PC-9 (cell line): ENCODE measurements around the gene ACTR8. TPM values are rescaled to one million over a fixed set of nuclear protein-coding genes. Genes with fewer than 3 reads are reported as not detected.

Experiments
- BruUV-seq: library from RNA; stranded (reverse); fragments of 400-500 nt; replicated peaks from 2 replicates; lab custom pipeline; 2021; lab: Mats Ljungman, UMichigan
- CTCF ChIA-PET: fragments of 300-600 bp; sonication (Branson Sonifier 250); formaldehyde crosslinking; loops from one replicate; lab custom pipeline; 2022; ENCODE audit warnings: antibody characterized with exemption; lab: Charles Lee
- POLR2A ChIA-PET: fragments of 300-600 bp; sonication (Branson Sonifier 250); formaldehyde crosslinking; loops from one replicate; lab custom pipeline; 2022; ENCODE audit warnings: antibody characterized with exemption; ENCODE audit not compliant: unreplicated experiment; lab: Charles Lee
- DNase-seq, 2 experiments: peaks; one replicate each; pipeline versions ENCODE4 v3.0.0 to v3.0.0-alpha.2; 2015 to 2022; ENCODE audit warnings: mixed read lengths in 1 of 2
- H2AFZ ChIP-seq: fragments of 200-600 bp; sonication (generic); 2 replicates; pipeline ENCODE4 v1.8.1; 2017; ENCODE audit warnings: antibody characterized with exemption
- H3F3A ChIP-seq: fragments of 200-600 bp; sonication (generic); 2 replicates; pipeline ENCODE4 v1.8.1; 2017; ENCODE audit warnings: antibody characterized with exemption, mild to moderate bottlenecking, low read depth; ENCODE audit not compliant: insufficient read depth
- H3K27ac ChIP-seq: fragments of 200-600 bp; sonication (generic); 2 replicates; pipeline ENCODE4 v1.6.1; 2016; ENCODE audit warnings: mixed run types
- H3K27me3 ChIP-seq: fragments of 200-600 bp; sonication (generic); 2 replicates; pipeline ENCODE4 v1.6.1; 2016; ENCODE audit warnings: low read depth, mixed run types; ENCODE audit not compliant: insufficient read depth
- H3K36me3 ChIP-seq: fragments of 200-600 bp; sonication (generic); 2 replicates; pipeline ENCODE4 v1.6.1; 2016; ENCODE audit warnings: low read depth, mixed run types
- H3K4me1 ChIP-seq: fragments of 200-600 bp; sonication (generic); replicated peaks from 2 replicates; pipeline ENCODE4 v1.6.1; 2016; ENCODE audit warnings: mixed run types; ENCODE audit not compliant: insufficient read depth
- H3K4me2 ChIP-seq: fragments of 200-600 bp; sonication (generic); 2 replicates; pipeline ENCODE4 v1.6.1; 2017; ENCODE audit warnings: mixed run types
- H3K4me3 ChIP-seq: fragments of 200-600 bp; sonication (generic); 2 replicates; pipeline ENCODE4 v1.6.1; 2016; ENCODE audit warnings: mixed run types
- H3K79me2 ChIP-seq: fragments of 200-600 bp; sonication (generic); 2 replicates; pipeline ENCODE4 v1.6.1; 2017; ENCODE audit warnings: low read depth, mixed run types
- H3K9me2 ChIP-seq: fragments of 200-600 bp; sonication (generic); 2 replicates; pipeline ENCODE4 v1.8.1; 2017; ENCODE audit warnings: mild to moderate bottlenecking; ENCODE audit not compliant: insufficient read depth
- H3K9me3 ChIP-seq: fragments of 200-600 bp; sonication (generic); 2 replicates; pipeline ENCODE4 v1.8.1; 2016; ENCODE audit warnings: low read depth; ENCODE audit not compliant: insufficient read depth
- H4K20me1 ChIP-seq: fragments of 200-600 bp; sonication (generic); 2 replicates; pipeline ENCODE4 v1.8.1; 2017; ENCODE audit not compliant: insufficient read depth
- EZH2 ChIP-seq: fragments of 200-600 bp; sonication (generic); IDR thresholded peaks from 2 replicates; pipeline ENCODE4 v1.8.0; 2017; ENCODE audit warnings: antibody characterized with exemption, low read depth
- intact Hi-C: fragments of 100-400 bp; cut with micrococcal nuclease; formaldehyde crosslinking; loops from one replicate; pipeline ENCODE4 v1.10.0; 2022; ENCODE audit not compliant: unreplicated experiment
- total RNA-seq: library from RNA; stranded (reverse); gene quantifications from 2 replicates; pipeline ENCODE4 v1.2.3, GENCODE V29; 2021
- TF ChIP-seq, protein P1 (sequence below): fragments of 200-600 bp; sonication (generic); conservative IDR thresholded peaks from 2 replicates; pipeline ENCODE4 v1.6.1; 2017; ENCODE audit warnings: mixed run types, antibody characterized with exemption, mild to moderate bottlenecking, moderate library complexity

Gene ACTR8
- total RNA-seq, 1 experiment from 2014 or later: 25.5 TPM

DNA sequence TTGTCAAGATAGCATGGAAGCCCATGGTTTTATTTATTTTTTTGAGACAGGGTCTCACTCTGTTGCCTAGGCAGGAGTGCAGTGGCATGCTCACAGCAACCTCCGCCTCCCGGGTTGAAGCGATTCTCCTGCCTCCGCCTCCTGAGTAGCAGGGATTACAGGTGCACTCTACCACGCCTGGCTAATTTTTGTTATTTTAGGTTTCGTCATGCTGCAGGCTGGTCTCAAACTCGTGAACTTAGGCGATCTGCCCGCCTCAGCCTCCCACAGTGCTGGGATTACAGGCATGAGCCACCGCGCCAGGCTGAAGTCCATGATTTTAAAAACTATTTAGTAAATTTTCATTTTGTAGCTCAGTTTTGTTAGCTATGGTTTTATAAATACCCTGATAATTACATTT lies 2.7 kb upstream of the ACTR8 start:
- H3K9me2 ChIP-seq: no peaks in the 10 kb centered on the region
- intact Hi-C loops: no loop called here
- peaks cover 9% of the 10 kb centered on the region for H3K4me1 ChIP-seq
- TF ChIP-seq EZH2: no peak
- TF ChIP-seq, protein P1, sequence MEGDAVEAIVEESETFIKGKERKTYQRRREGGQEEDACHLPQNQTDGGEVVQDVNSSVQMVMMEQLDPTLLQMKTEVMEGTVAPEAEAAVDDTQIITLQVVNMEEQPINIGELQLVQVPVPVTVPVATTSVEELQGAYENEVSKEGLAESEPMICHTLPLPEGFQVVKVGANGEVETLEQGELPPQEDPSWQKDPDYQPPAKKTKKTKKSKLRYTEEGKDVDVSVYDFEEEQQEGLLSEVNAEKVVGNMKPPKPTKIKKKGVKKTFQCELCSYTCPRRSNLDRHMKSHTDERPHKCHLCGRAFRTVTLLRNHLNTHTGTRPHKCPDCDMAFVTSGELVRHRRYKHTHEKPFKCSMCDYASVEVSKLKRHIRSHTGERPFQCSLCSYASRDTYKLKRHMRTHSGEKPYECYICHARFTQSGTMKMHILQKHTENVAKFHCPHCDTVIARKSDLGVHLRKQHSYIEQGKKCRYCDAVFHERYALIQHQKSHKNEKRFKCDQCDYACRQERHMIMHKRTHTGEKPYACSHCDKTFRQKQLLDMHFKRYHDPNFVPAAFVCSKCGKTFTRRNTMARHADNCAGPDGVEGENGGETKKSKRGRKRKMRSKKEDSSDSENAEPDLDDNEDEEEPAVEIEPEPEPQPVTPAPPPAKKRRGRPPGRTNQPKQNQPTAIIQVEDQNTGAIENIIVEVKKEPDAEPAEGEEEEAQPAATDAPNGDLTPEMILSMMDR: no peak
- no peak overlapping the region for H3K27ac ChIP-seq
- H3K79me2 ChIP-seq: peaks cover 23% of the 10 kb centered on the region
- no peaks in the 10 kb centered on the region; the same call in 1 of the 2 replicates for H3F3A ChIP-seq
- H3K9me3 ChIP-seq: no peaks in the 10 kb centered on the region
- BruUV-seq: no TSS peak
- POLR2A ChIA-PET: no interaction called here
- no peak for DNase-seq
- CTCF ChIA-PET: no interaction called here
- no peak overlapping the region for H2AFZ ChIP-seq
- H3K36me3 ChIP-seq: peaks cover 8% of the 10 kb centered on the region; the same call in 1 of the 2 replicates
- no peaks in the 10 kb centered on the region; the same call in 1 of the 2 replicates for H4K20me1 ChIP-seq
- no peak overlapping the region for H3K4me2 ChIP-seq
- no peaks in the 10 kb centered on the region for H3K27me3 ChIP-seq
- no peak overlapping the region for H3K4me3 ChIP-seq

DNA sequence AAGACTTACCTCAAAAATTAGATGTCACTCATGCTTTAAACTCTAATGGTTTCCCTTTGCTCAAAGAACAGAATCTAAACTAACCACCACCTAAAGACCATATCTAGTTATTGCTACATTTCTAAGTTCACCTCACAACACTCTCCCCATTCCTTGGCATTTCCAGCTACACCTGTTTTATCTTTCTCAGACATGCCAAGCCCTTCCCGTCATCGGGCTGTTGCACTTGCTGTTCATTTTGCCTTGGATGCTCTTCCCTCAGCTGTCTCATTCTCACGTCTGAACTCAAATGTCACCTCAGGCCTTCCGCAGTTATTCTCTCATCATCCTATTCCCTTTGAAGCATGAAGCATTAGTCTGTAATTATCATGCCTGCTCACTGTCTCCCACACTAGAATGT lies 1.1 kb upstream of the ACTR8 start:
- H3K27ac ChIP-seq: no peak overlapping the region
- no peak overlapping the region for H3K4me2 ChIP-seq
- no peaks in the 10 kb centered on the region for H4K20me1 ChIP-seq
- peaks cover 9% of the 10 kb centered on the region for H3K4me1 ChIP-seq
- no peak for DNase-seq
- TF ChIP-seq, protein P1: no peak
- no peak for TF ChIP-seq EZH2
- H3K9me2 ChIP-seq: no peaks in the 10 kb centered on the region
- H3K4me3 ChIP-seq: no peak overlapping the region
- peaks cover 14% of the 10 kb centered on the region for H3K79me2 ChIP-seq
- no TSS peak for BruUV-seq
- H3K9me3 ChIP-seq: no peaks in the 10 kb centered on the region
- POLR2A ChIA-PET: no interaction called here
- H3K36me3 ChIP-seq: peaks cover 11% of the 10 kb centered on the region; the same call in 1 of the 2 replicates
- CTCF ChIA-PET: no interaction called here
- intact Hi-C loops: no loop called here
- H2AFZ ChIP-seq: no peak overlapping the region
- H3K27me3 ChIP-seq: no peaks in the 10 kb centered on the region
- no peaks in the 10 kb centered on the region; the same call in 1 of the 2 replicates for H3F3A ChIP-seq

DNA sequence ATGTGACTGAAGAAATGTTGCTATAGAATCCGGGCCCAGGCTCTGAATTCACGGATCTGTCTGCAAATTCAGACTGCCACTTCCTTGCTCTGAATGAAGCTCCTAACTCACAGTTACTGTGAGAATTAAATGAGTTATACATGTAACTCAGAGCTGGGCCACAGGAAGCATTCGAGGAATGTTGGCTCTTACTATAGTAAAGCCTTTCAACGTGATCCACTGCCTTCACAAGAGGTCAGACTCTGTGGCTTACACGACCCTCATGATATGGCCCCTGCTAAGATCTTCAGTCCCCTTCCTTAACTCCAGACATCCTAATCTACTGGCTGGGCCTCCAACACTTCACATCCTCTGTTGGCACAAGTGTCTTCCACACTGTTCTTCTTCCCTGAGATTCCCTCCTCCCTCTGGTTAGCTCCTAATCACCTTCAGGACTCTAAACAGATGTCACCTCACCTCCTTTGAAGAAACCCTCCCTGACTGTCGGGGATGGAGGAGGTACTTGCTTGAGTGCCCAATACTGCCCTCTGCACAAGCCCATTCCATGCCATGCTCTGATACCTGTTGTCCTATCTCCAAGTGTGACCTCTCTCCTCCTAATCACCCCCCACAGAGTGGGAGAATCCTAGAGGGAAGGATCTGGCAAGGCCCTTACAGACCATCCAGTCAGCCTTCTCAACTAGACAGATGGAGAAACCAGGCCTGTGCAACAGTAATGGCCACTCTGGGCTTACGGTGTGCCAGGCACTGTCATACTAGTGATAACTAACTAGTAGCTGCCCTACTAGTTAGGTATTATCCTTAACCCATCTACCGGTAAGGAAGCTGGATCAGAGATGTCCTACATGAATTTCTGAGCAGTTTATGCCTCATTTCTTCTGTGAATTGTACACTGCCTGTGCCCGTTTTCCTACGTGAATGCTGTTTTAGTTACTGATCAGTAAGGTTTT lies 1.3 kb downstream of the ACTR8 start:
- Histone ChIP-seq H3K4me1 (peaks cover 9% of the 10 kb centered on the region), H3K27ac (no peak overlapping the region), H3K9me3 (no peaks in the 10 kb centered on the region), H3K9me2 (no peaks in the 10 kb centered on the region), H3K27me3 (no peaks in the 10 kb centered on the region), H2AFZ (peak overlapping the region; percentile 88), H4K20me1 (no peaks in the 10 kb centered on the region), H3K36me3 (peaks cover 16% of the 10 kb centered on the region; the same call in 1 of the 2 replicates), H3K4me2 (peak overlapping the region; percentile 95), H3K79me2 (peaks cover 14% of the 10 kb centered on the region), H3K4me3 (peak overlapping the region; percentile 94), H3F3A (no peaks in the 10 kb centered on the region; the same call in 1 of the 2 replicates)
- BruUV-seq: no TSS peak
- DNase-seq: no peak
- TF ChIP-seq, protein P1: no peak
- no peak for TF ChIP-seq EZH2
- intact Hi-C loops: no loop called here
- CTCF ChIA-PET: no interaction called here
- POLR2A ChIA-PET: interaction anchor here (0.5 kb wide), 1 partner anchor 10 kb away, joined by 5 read pairs; no protein-coding TSS in a partner anchor
